ENCODE results near the gene SLC44A1.

Gene SLC44A1

GRCh38 chr9:105307591-105308130 lies 63.2 kb downstream of the SLC44A1 start:
- TF ChIP-seq CTCF (IDR thresholded peaks at IDR 0.05; ENCODE audit: control insufficient read depth, insufficient read depth, low read depth, low read length, missing control alignments) = no peak
- no peak for DNase-seq (ENCODE audit: low read depth)
- H3K4me3 ChIP-seq (ENCODE audit: control insufficient read depth, low read depth, low read length) = no peak overlapping the region

GRCh38 chr9:105308461-105309341 lies 64.2 kb downstream of the SLC44A1 start:
- no peak for TF ChIP-seq CTCF (IDR thresholded peaks at IDR 0.05; ENCODE audit: control insufficient read depth, insufficient read depth, low read depth, low read length, missing control alignments)
- DNase-seq (ENCODE audit: low read depth) = no peak
- no peak overlapping the region for H3K4me3 ChIP-seq (ENCODE audit: control insufficient read depth, low read depth, low read length)

GRCh38 chr9:105309531-105309931 lies 65.1 kb downstream of the SLC44A1 start:
- no peak for TF ChIP-seq CTCF (IDR thresholded peaks at IDR 0.05; ENCODE audit: control insufficient read depth, insufficient read depth, low read depth, low read length, missing control alignments)
- no peak overlapping the region for H3K4me3 ChIP-seq (ENCODE audit: control insufficient read depth, low read depth, low read length)
- no peak for DNase-seq (ENCODE audit: low read depth)

GRCh38 chr9:105311306-105311705 lies 66.9 kb downstream of the SLC44A1 start:
- no peak for TF ChIP-seq CTCF (IDR thresholded peaks at IDR 0.05; ENCODE audit: control insufficient read depth, insufficient read depth, low read depth, low read length, missing control alignments)
- no peak for DNase-seq (ENCODE audit: low read depth)

GRCh38 chr9:105313238-105313637 lies 68.8 kb downstream of the SLC44A1 start:
- TF ChIP-seq CTCF (IDR thresholded peaks at IDR 0.05; ENCODE audit: control insufficient read depth, insufficient read depth, low read depth, low read length, missing control alignments) = no peak
- H3K4me3 ChIP-seq (ENCODE audit: control insufficient read depth, low read depth, low read length) = no peak overlapping the region
- DNase-seq (ENCODE audit: low read depth) = no peak

More at GRCh38 chr9:105311306-105311705, 66.9 kb downstream of the SLC44A1 start:
- H3K4me3 ChIP-seq (ENCODE audit: control insufficient read depth, low read depth, low read length) = no peak overlapping the region

GRCh38 chr9:105316703-105317102 lies 72.3 kb downstream of the SLC44A1 start:
- no peak overlapping the region for H3K4me3 ChIP-seq (ENCODE audit: control insufficient read depth, low read depth, low read length)
- no peak for DNase-seq (ENCODE audit: low read depth)
- no peak for TF ChIP-seq CTCF (IDR thresholded peaks at IDR 0.05; ENCODE audit: control insufficient read depth, insufficient read depth, low read depth, low read length, missing control alignments)
